Neural cell (in vitro differentiated cells): ENCODE results near the gene CCND1. TPM values are rescaled to one million over a fixed set of nuclear protein-coding genes. Genes with fewer than 3 reads are reported as not detected.

Experiments used
- H2AFZ ChIP-seq: fragments of 200-600, 300-800 bp; sonication (generic), shearing (Covaris generic); 2 replicates; pipeline ENCODE4 v1.6.0; 2014; ENCODE audit warnings: low read depth, mild to moderate bottlenecking, antibody characterized with exemption, low read length, moderate library complexity
- H3F3A ChIP-seq: fragments of 200-600 bp; shearing (Covaris generic); 2 replicates; pipeline ENCODE4 v1.6.1; 2016; ENCODE audit warnings: mild to moderate bottlenecking, moderate library complexity, mixed read lengths, antibody characterized with exemption, low read length; ENCODE audit not compliant: insufficient read depth, poor library complexity, severe bottlenecking
- H3K27ac ChIP-seq: fragments of 200-600, 300-800 bp; sonication (generic), shearing (Covaris generic); 2 replicates; pipeline ENCODE4 v1.5.1; 2014; ENCODE audit warnings: mild to moderate bottlenecking, low read length, moderate library complexity
- H3K27me3 ChIP-seq: fragments of 300-800, 200-600 bp; sonication (generic), shearing (Covaris generic); 2 replicates; pipeline ENCODE4 v1.6.0; 2014; ENCODE audit warnings: mild to moderate bottlenecking, low read depth, low read length, moderate library complexity; ENCODE audit not compliant: insufficient read depth
- H3K36me3 ChIP-seq: fragments of 300-800, 200-600 bp; sonication (generic), shearing (Covaris generic); 2 replicates; pipeline ENCODE4 v1.5.1; 2014; ENCODE audit warnings: mild to moderate bottlenecking, antibody characterized with exemption, low read length, moderate library complexity; ENCODE audit not compliant: insufficient read depth
- H3K4me2 ChIP-seq: fragments of 300-800, 200-600 bp; sonication (generic), shearing (Covaris generic); 2 replicates; pipeline ENCODE4 v1.6.0; 2014; ENCODE audit warnings: mild to moderate bottlenecking, low read length
- H3K4me3 ChIP-seq: fragments of 300-800, 200-600 bp; sonication (generic), shearing (Covaris generic); 2 replicates; pipeline ENCODE4 v1.5.1; 2014; ENCODE audit warnings: mild to moderate bottlenecking, low read length, moderate library complexity
- H3K79me2 ChIP-seq: fragments of 200-600 bp; shearing (Covaris generic); replicated peaks from 2 replicates; pipeline ENCODE4 v1.6.0; 2014; ENCODE audit warnings: mild to moderate bottlenecking, low read length, moderate library complexity; ENCODE audit not compliant: insufficient read depth
- H3K9ac ChIP-seq: fragments of 300-800, 200-600 bp; sonication (generic), shearing (Covaris generic); 2 replicates; pipeline ENCODE4 v1.6.1; 2016; ENCODE audit warnings: mild to moderate bottlenecking, low read length, mixed read lengths
- H3K9me2 ChIP-seq: fragments of 200-600 bp; shearing (Covaris generic); 2 replicates; pipeline ENCODE4 v1.6.1; 2016; ENCODE audit warnings: mild to moderate bottlenecking, low read length, mixed read lengths; ENCODE audit not compliant: insufficient read depth
- H3K9me3 ChIP-seq: fragments of 200-600, 300-800 bp; sonication (generic), shearing (Covaris generic); 2 replicates; pipeline ENCODE4 v1.6.1; 2016; ENCODE audit warnings: mild to moderate bottlenecking, mixed run types, low read length, moderate library complexity, mixed read lengths
- H4K20me1 ChIP-seq: fragments of 200-600 bp; shearing (Covaris generic); 2 replicates; pipeline ENCODE4 v1.6.1; 2016; ENCODE audit warnings: mild to moderate bottlenecking, mixed run types; ENCODE audit not compliant: insufficient read depth
- EP300 ChIP-seq: fragments of 450-650 bp; conservative IDR thresholded peaks from 2 replicates; pipeline ENCODE4 v1.6.1; 2014; ENCODE audit warnings: antibody characterized with exemption, mild to moderate bottlenecking, moderate library complexity; ENCODE audit not compliant: poor library complexity, severe bottlenecking
- EZH2 ChIP-seq: fragments of 200-600, 300-800 bp; shearing (Covaris generic), sonication (generic); IDR thresholded peaks from 2 replicates; pipeline ENCODE4 v1.6.1; 2014; ENCODE audit warnings: antibody characterized with exemption, low read length, borderline replicate concordance, mild to moderate bottlenecking; ENCODE audit not compliant: insufficient read depth, poor library complexity, severe bottlenecking
- MXI1 ChIP-seq: fragments of 450-650 bp; conservative IDR thresholded peaks from 2 replicates; pipeline ENCODE4 v1.6.1; 2014; ENCODE audit warnings: antibody characterized with exemption, mild to moderate bottlenecking; ENCODE audit not compliant: poor library complexity, severe bottlenecking
- POLR2AphosphoS5 ChIP-seq: IDR thresholded peaks from 2 replicates; pipeline ENCODE4 v1.6.1; 2012
- RAD21 ChIP-seq: fragments of 450-650 bp; conservative IDR thresholded peaks from 2 replicates; pipeline ENCODE4 v1.6.1; 2014; ENCODE audit warnings: antibody characterized with exemption, mild to moderate bottlenecking, moderate library complexity
- SMC3 ChIP-seq: fragments of 450-650 bp; conservative IDR thresholded peaks from 2 replicates; pipeline ENCODE4 v1.6.1; 2014; ENCODE audit warnings: antibody characterized with exemption, mild to moderate bottlenecking, moderate library complexity; ENCODE audit not compliant: poor library complexity
- TAF1 ChIP-seq: IDR thresholded peaks from 2 replicates; pipeline ENCODE4 v1.6.1; 2012; ENCODE audit warnings: low read depth
- polyA plus RNA-seq: library from polyadenylated mRNA; depleted of rRNA; stranded (reverse); fragments of >200 nt; gene quantifications from 2 replicates; pipeline ENCODE4 v1.2.3, GENCODE V29; 2014
- TF ChIP-seq, protein P1 (sequence below): fragments of 450-650 bp; IDR thresholded peaks from 2 replicates; pipeline ENCODE4 v1.5.1; 2014; ENCODE audit warnings: antibody characterized with exemption, mild to moderate bottlenecking, moderate library complexity; ENCODE audit not compliant: poor library complexity, severe bottlenecking
- TF ChIP-seq, protein P2 (sequence below): IDR thresholded peaks from 2 replicates; pipeline ENCODE4 v1.6.1; 2012; ENCODE audit warnings: borderline replicate concordance

CCND1 gene
- polyA plus RNA-seq, 1 donor from 2014 or later: 2.7 TPM

DNA sequence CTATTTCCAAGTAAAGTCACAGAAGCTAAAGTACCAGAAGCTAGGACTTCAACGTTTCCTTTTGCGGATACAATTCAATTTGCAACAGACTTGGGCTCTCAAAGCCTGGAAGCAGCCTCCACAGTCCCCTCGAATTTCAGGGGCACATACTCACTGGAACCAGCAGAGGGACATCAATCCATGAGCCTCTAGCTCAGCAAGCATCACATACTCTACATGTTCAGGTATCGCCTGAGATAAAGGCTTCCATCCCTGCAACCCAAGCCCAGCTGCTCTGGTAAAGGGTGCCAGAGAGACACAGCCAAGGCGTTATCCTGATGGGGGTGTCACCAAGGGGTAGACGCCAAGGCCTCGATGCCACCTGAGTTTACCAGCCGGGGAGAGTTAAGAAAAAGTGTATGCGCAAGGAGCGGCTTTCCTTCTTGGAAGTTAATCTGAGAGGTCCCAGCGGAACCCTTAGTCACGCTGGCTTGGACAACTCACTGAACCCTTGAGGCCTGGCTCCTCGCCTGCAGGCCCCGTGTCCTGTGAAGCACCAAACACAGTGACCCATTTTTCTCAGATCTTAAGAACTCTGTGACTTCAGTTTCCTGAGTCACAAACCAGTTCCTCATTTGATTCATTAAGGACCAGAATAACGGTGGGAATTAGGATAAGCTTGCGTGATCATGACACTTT is 21.2 kb downstream of the CCND1 start:
- no peaks in the 10 kb centered on the region for H3K36me3 ChIP-seq
- H3K9ac ChIP-seq: no peak overlapping the region
- H3F3A ChIP-seq: no peaks in the 10 kb centered on the region
- H4K20me1 ChIP-seq: no peaks in the 10 kb centered on the region
- no peak overlapping the region for H3K27ac ChIP-seq
- no peak overlapping the region for H3K4me2 ChIP-seq
- no peaks in the 10 kb centered on the region for H3K79me2 ChIP-seq
- no peak overlapping the region for H3K4me3 ChIP-seq
- H3K9me2 ChIP-seq: no peaks in the 10 kb centered on the region
- no peaks in the 10 kb centered on the region for H3K9me3 ChIP-seq
- H3K27me3 ChIP-seq: no peaks in the 10 kb centered on the region
- no peak overlapping the region for H2AFZ ChIP-seq
- TF ChIP-seq, protein P1, sequence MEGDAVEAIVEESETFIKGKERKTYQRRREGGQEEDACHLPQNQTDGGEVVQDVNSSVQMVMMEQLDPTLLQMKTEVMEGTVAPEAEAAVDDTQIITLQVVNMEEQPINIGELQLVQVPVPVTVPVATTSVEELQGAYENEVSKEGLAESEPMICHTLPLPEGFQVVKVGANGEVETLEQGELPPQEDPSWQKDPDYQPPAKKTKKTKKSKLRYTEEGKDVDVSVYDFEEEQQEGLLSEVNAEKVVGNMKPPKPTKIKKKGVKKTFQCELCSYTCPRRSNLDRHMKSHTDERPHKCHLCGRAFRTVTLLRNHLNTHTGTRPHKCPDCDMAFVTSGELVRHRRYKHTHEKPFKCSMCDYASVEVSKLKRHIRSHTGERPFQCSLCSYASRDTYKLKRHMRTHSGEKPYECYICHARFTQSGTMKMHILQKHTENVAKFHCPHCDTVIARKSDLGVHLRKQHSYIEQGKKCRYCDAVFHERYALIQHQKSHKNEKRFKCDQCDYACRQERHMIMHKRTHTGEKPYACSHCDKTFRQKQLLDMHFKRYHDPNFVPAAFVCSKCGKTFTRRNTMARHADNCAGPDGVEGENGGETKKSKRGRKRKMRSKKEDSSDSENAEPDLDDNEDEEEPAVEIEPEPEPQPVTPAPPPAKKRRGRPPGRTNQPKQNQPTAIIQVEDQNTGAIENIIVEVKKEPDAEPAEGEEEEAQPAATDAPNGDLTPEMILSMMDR: no peak
- no peak for TF ChIP-seq POLR2AphosphoS5
- no peak for TF ChIP-seq MXI1
- no peak for TF ChIP-seq SMC3
- no peak for TF ChIP-seq RAD21
- no peak for TF ChIP-seq EP300
- TF ChIP-seq TAF1: no peak
- TF ChIP-seq EZH2: no peak
- TF ChIP-seq, protein P2, sequence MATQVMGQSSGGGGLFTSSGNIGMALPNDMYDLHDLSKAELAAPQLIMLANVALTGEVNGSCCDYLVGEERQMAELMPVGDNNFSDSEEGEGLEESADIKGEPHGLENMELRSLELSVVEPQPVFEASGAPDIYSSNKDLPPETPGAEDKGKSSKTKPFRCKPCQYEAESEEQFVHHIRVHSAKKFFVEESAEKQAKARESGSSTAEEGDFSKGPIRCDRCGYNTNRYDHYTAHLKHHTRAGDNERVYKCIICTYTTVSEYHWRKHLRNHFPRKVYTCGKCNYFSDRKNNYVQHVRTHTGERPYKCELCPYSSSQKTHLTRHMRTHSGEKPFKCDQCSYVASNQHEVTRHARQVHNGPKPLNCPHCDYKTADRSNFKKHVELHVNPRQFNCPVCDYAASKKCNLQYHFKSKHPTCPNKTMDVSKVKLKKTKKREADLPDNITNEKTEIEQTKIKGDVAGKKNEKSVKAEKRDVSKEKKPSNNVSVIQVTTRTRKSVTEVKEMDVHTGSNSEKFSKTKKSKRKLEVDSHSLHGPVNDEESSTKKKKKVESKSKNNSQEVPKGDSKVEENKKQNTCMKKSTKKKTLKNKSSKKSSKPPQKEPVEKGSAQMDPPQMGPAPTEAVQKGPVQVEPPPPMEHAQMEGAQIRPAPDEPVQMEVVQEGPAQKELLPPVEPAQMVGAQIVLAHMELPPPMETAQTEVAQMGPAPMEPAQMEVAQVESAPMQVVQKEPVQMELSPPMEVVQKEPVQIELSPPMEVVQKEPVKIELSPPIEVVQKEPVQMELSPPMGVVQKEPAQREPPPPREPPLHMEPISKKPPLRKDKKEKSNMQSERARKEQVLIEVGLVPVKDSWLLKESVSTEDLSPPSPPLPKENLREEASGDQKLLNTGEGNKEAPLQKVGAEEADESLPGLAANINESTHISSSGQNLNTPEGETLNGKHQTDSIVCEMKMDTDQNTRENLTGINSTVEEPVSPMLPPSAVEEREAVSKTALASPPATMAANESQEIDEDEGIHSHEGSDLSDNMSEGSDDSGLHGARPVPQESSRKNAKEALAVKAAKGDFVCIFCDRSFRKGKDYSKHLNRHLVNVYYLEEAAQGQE: no peak

DNA sequence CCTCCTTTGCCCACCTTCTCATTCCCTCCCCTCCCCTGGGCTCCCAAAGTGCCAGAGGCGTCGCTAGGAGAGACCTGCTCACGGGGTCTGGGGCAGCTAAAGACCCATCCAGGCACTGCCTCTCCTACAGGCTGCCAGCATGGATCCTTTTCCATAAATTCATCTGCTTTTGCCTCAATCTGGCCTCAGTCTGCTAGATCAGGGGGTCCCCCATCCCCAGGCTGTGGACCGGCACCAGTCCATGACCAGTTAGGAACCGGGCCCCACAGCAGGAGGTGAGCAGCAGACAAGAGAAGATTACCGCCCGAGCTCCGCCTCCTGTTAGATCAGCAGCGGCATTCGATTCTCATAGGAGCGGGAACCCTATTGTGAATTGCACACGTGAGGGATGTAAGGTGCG is 21.9 kb downstream of the CCND1 start:
- no peak overlapping the region for H2AFZ ChIP-seq
- no peaks in the 10 kb centered on the region for H3K9me3 ChIP-seq
- no peaks in the 10 kb centered on the region for H3K27me3 ChIP-seq
- no peaks in the 10 kb centered on the region for H4K20me1 ChIP-seq
- H3K79me2 ChIP-seq: no peaks in the 10 kb centered on the region
- no peak overlapping the region for H3K27ac ChIP-seq
- H3K4me2 ChIP-seq: no peak overlapping the region
- no peaks in the 10 kb centered on the region for H3K36me3 ChIP-seq
- TF ChIP-seq, protein P1: no peak
- TF ChIP-seq SMC3 (no peak), RAD21 (no peak), TAF1 (no peak), POLR2AphosphoS5 (no peak), EP300 (no peak), MXI1 (no peak)
- no peak overlapping the region for H3K9ac ChIP-seq
- H3K4me3 ChIP-seq: no peak overlapping the region
- no peaks in the 10 kb centered on the region for H3K9me2 ChIP-seq
- H3F3A ChIP-seq: no peaks in the 10 kb centered on the region
